Common myeloid progenitor, CD34-positive (primary cell): Measurements from ENCODE around the gene EIF4E2.

Experiments used
- CTCF ChIA-PET: fragments of 350-600 bp; sonication (Branson Sonifier 250); formaldehyde crosslinking; loops from one replicate; lab custom pipeline; 2021; ENCODE audit warnings: antibody characterized with exemption; lab: Charles Lee
- POLR2A ChIA-PET: fragments of 350-600 bp; sonication (Branson Sonifier 250); formaldehyde crosslinking; loops from one replicate; lab custom pipeline; 2021; ENCODE audit warnings: antibody characterized with exemption; lab: Charles Lee
- DNase-seq, 3 donors: peaks; one replicate each; pipeline versions ENCODE4 v3.0.0 to v3.0.0-alpha.2; 2013
- H3K27ac ChIP-seq, 2 experiments: 1 replicate in 1 of 2; 2 replicates in 1 of 2; pipeline ENCODE4 v1.7.0; 2013; ENCODE audit warnings: inconsistent platforms in 2 of 2, low read length in 2 of 2, mild to moderate bottlenecking in 2 of 2, low read depth in 1 of 2, moderate library complexity in 1 of 2; ENCODE audit not compliant: severe bottlenecking in 2 of 2, insufficient read depth in 1 of 2, poor library complexity in 1 of 2
- H3K27me3 ChIP-seq, 5 experiments: replicated peaks in 2 of 5; 1 replicate in 3 of 5; 2 replicates in 2 of 5; pipeline versions ENCODE4 v1.6.1 to v1.7.0; 2013; ENCODE audit warnings: low read length in 4 of 5, mild to moderate bottlenecking in 2 of 5, moderate library complexity in 2 of 5, inconsistent platforms in 1 of 5; ENCODE audit not compliant: insufficient read depth in 5 of 5, control insufficient read depth in 4 of 5
- H3K36me3 ChIP-seq, 4 experiments: 1 replicate in 2 of 4; 2 replicates in 2 of 4; pipeline versions ENCODE4 v1.6.1 to v1.7.0; 2013; ENCODE audit warnings: low read length in 3 of 4, control low read depth in 1 of 4, mild to moderate bottlenecking in 1 of 4; ENCODE audit not compliant: control insufficient read depth in 4 of 4, insufficient read depth in 4 of 4
- H3K4me1 ChIP-seq, 4 experiments: 1 replicate in 3 of 4; 2 replicates in 1 of 4; pipeline versions ENCODE4 v1.6.1 to v1.7.1; 2013; ENCODE audit warnings: low read length in 3 of 4, mild to moderate bottlenecking in 3 of 4, control low read depth in 1 of 4, inconsistent platforms in 1 of 4, moderate library complexity in 1 of 4; ENCODE audit not compliant: control insufficient read depth in 4 of 4, insufficient read depth in 4 of 4; ENCODE audit errors: control extremely low read depth in 1 of 4
- H3K4me3 ChIP-seq, 7 experiments: 1 replicate in 4 of 7; 2 replicates in 3 of 7; pipeline versions ENCODE4 v1.5.1 to v1.7.0; 2013; ENCODE audit warnings: mild to moderate bottlenecking in 7 of 7, low read length in 6 of 7, moderate library complexity in 6 of 7, inconsistent platforms in 2 of 7, low read depth in 2 of 7, control low read depth in 1 of 7; ENCODE audit not compliant: insufficient read depth in 4 of 7, control insufficient read depth in 1 of 7; ENCODE audit errors: extremely low read depth in 1 of 7
- H3K9me3 ChIP-seq, 5 experiments: 1 replicate in 4 of 5; 2 replicates in 1 of 5; pipeline versions ENCODE4 v1.6.1 to v1.7.1; 2013; ENCODE audit warnings: low read length in 4 of 5, mild to moderate bottlenecking in 2 of 5, inconsistent platforms in 1 of 5, low read depth in 1 of 5, moderate library complexity in 1 of 5; ENCODE audit not compliant: control insufficient read depth in 4 of 5, insufficient read depth in 2 of 5; ENCODE audit errors: control extremely low read depth in 1 of 5
- WGBS: methylation state at CpG from one replicate; pipeline ENCODE4 v1.1.5; 2013; ENCODE audit not compliant: insufficient coverage; 5-methylcytosine and 5-hydroxymethylcytosine counted together

The EIF4E2 gene

GRCh38 chr2:232525199-232525598 is 25.3 kb upstream of the EIF4E2 start:
- H3K27me3 ChIP-seq: peaks cover 0 to 62% (median 12%) of the 10 kb centered on the region in 5 experiments
- H3K36me3 ChIP-seq: no peaks in the 10 kb centered on the region
- no peaks in the 10 kb centered on the region for H3K9me3 ChIP-seq
- peaks cover 0 to 36% (median 22%) of the 10 kb centered on the region in 4 experiments for H3K4me1 ChIP-seq
- ChIA-PET CTCF (interaction anchor here (1.2 to 1.6 kb wide), 2 partner anchors 85 to 596 kb away, joined by 3 to 5 read pairs; no protein-coding TSS in a partner anchor), POLR2A (no interaction called here)
- 94% methylated on average over 9 of the region's 14 CpGs for WGBS
- no peak overlapping the region for H3K27ac ChIP-seq
- H3K4me3 ChIP-seq: no peak overlapping the region
- no peak for DNase-seq

GRCh38 chr2:232525791-232526371 is 24.6 kb upstream of the EIF4E2 start, which contains the start of gene CHRND:
Gene CHRND (plus strand): TSS chr2:232526160. CDS start chr2:232526216, 56 bp downstream.
- no peaks in the 10 kb centered on the region for H3K36me3 ChIP-seq
- H3K9me3 ChIP-seq: no peaks in the 10 kb centered on the region
- WGBS: 34% methylated on average over 3 of the region's 18 CpGs
- no peak within 1 kb of the TSS for H3K4me3 ChIP-seq
- H3K27ac ChIP-seq: no peak within 1 kb of the TSS
- DNase-seq: no peak
- POLR2A ChIA-PET: no interaction called here
- H3K27me3 ChIP-seq: peaks cover 0 to 55% (median 12%) of the 10 kb centered on the region in 5 experiments
- peaks cover 0 to 36% (median 22%) of the 10 kb centered on the region in 4 experiments for H3K4me1 ChIP-seq
- CTCF ChIA-PET: interaction anchor here (1.3 kb wide), 1 partner anchor 10 kb away, joined by 3 read pairs; no protein-coding TSS in a partner anchor

- WGBS: 74% methylated on average over 7 of the region's 13 CpGs
These were observed 24.0 kb upstream of the EIF4E2 start for GRCh38 chr2:232526372-232526941.

GRCh38 chr2:232527905-232528470 is 22.5 kb upstream of the EIF4E2 start:
- Histone ChIP-seq H3K4me1 (peaks cover 0 to 23% (median 15%) of the 10 kb centered on the region in 4 experiments), H3K4me3 (no peak overlapping the region), H3K27me3 (peaks cover 0 to 35% (median 6%) of the 10 kb centered on the region in 5 experiments), H3K9me3 (no peaks in the 10 kb centered on the region), H3K36me3 (no peaks in the 10 kb centered on the region), H3K27ac (no peak overlapping the region)
- WGBS: 100% methylated on average over 3 of the region's 6 CpGs
- ChIA-PET POLR2A (no interaction called here), CTCF (no interaction called here)
- DNase-seq: no peak

More at GRCh38 chr2:232526372-232526941, 24.0 kb upstream of the EIF4E2 start:
- Histone ChIP-seq H3K27me3 (peaks cover 0 to 50% (median 11%) of the 10 kb centered on the region in 5 experiments), H3K27ac (no peak overlapping the region), H3K4me1 (peaks cover 0 to 36% (median 22%) of the 10 kb centered on the region in 4 experiments), H3K9me3 (no peaks in the 10 kb centered on the region), H3K36me3 (no peaks in the 10 kb centered on the region), H3K4me3 (no peak overlapping the region)
- POLR2A ChIA-PET: no interaction called here
- CTCF ChIA-PET: interaction anchor here (1.3 kb wide), 1 partner anchor 10 kb away, joined by 3 read pairs; no protein-coding TSS in a partner anchor
- DNase-seq: no peak

GRCh38 chr2:232528746-232529460 is 21.6 kb upstream of the EIF4E2 start:
- Histone ChIP-seq H3K36me3 (no peaks in the 10 kb centered on the region), H3K27me3 (peaks cover 0 to 26% (median 4%) of the 10 kb centered on the region in 5 experiments), H3K27ac (no peak overlapping the region), H3K4me1 (peaks cover 0 to 15% (median 10%) of the 10 kb centered on the region in 4 experiments), H3K4me3 (no peak overlapping the region), H3K9me3 (no peaks in the 10 kb centered on the region)
- ChIA-PET POLR2A (no interaction called here), CTCF (no interaction called here)
- peak in 1 of 3 donors; percentile 26 for DNase-seq
- 77% methylated on average over 7 of the region's 11 CpGs for WGBS

- 97% methylated on average over 16 of the region's 17 CpGs for WGBS
- Histone ChIP-seq H3K27me3 (peaks cover 0 to 16% (median 0%) of the 10 kb centered on the region in 5 experiments), H3K4me3 (no peak overlapping the region), H3K36me3 (no peaks in the 10 kb centered on the region), H3K27ac (no peak overlapping the region), H3K4me1 (peaks cover 0 to 8% (median 3%) of the 10 kb centered on the region in 4 experiments), H3K9me3 (no peaks in the 10 kb centered on the region)
- ChIA-PET POLR2A (no interaction called here), CTCF (no interaction called here)
- DNase-seq: no peak
These were observed 20.5 kb upstream of the EIF4E2 start for GRCh38 chr2:232529806-232530547.
